Measurements from ENCODE around the gene LRRN3. TPM values are rescaled to one million over a fixed set of nuclear protein-coding genes. Genes with fewer than 3 reads are reported as not detected.

LRRN3 gene
- total and polyA plus RNA-seq, 12 donors = 10.7 to 109 (median 55.1) TPM

GRCh38 chr7:111103136-111103535, 12.2 kb downstream of the LRRN3 start:
- no peaks in the 10 kb centered on the region for H3K36me3 ChIP-seq (replicated peaks in 1 of 2)
- H3K27me3 ChIP-seq = no peaks in the 10 kb centered on the region
- H3K4me3 ChIP-seq = no peak overlapping the region
- no peak for DNase-seq
- intact Hi-C loops (cut with DNase I) = no loop called here
- TF ChIP-seq CTCF (IDR thresholded peaks at IDR 0.05) (no peak), POLR2A (IDR thresholded peaks at IDR 0.05) (no peak)
- peaks cover 14 to 60% of the 10 kb centered on the region in 2 donors for H3K4me1 ChIP-seq (replicated peaks in 1 of 2)
- no peak overlapping the region for H3K27ac ChIP-seq
- H3K9me3 ChIP-seq (replicated peaks in 1 of 3) = no peaks in the 10 kb centered on the region
- 96 to 99% (median 98%) methylated on average over 4 of the region's 4 CpGs for WGBS, 4 donors

- intact Hi-C loops (cut with DNase I) = no loop called here
- 93 to 96% (median 94%) methylated on average over 4 of the region's 4 CpGs for WGBS, 4 donors
These were observed 12.8 kb downstream of the LRRN3 start for GRCh38 chr7:111103678-111104274.

GRCh38 chr7:111104710-111105109, 13.8 kb downstream of the LRRN3 start:
- Histone ChIP-seq H3K27ac (peak overlapping the region in 2 of 5 donors; percentile 8 to 27), H3K27me3 (no peaks in the 10 kb centered on the region), H3K36me3 (replicated peaks in 1 of 2) (no peaks in the 10 kb centered on the region), H3K9me3 (replicated peaks in 1 of 3) (no peaks in the 10 kb centered on the region), H3K4me1 (replicated peaks in 1 of 2) (peaks cover 24 to 63% of the 10 kb centered on the region in 2 donors), H3K4me3 (no peak overlapping the region)
- no peak for TF ChIP-seq CTCF (IDR thresholded peaks at IDR 0.05)
- TF ChIP-seq POLR2A (IDR thresholded peaks at IDR 0.05) = no peak
- 87 to 89% (median 88%) methylated on average over 3 of the region's 3 CpGs for WGBS, 4 donors
- intact Hi-C loops (cut with DNase I) = no loop called here
- no peak for DNase-seq

More at GRCh38 chr7:111103678-111104274, 12.8 kb downstream of the LRRN3 start:
- Histone ChIP-seq H3K4me1 (replicated peaks in 1 of 2) (peaks cover 20 to 61% of the 10 kb centered on the region in 2 donors), H3K4me3 (no peak overlapping the region), H3K9me3 (replicated peaks in 1 of 3) (no peaks in the 10 kb centered on the region), H3K36me3 (replicated peaks in 1 of 2) (no peaks in the 10 kb centered on the region), H3K27ac (peak overlapping the region in 2 of 5 donors; percentile 7 to 20), H3K27me3 (no peaks in the 10 kb centered on the region)
- TF ChIP-seq POLR2A (IDR thresholded peaks at IDR 0.05) (no peak), CTCF (IDR thresholded peaks at IDR 0.05) (no peak)
- DNase-seq = no peak

- WGBS, 4 donors = 87 to 93% (median 90%) methylated on average over 3 of the region's 3 CpGs
- no peaks in the 10 kb centered on the region for H3K27me3 ChIP-seq
- no peaks in the 10 kb centered on the region for H3K9me3 ChIP-seq (replicated peaks in 1 of 3)
- TF ChIP-seq POLR2A (IDR thresholded peaks at IDR 0.05) (no peak), CTCF (IDR thresholded peaks at IDR 0.05) (no peak)
- DNase-seq = no peak
- H3K4me3 ChIP-seq = no peak overlapping the region
- intact Hi-C loops (cut with DNase I) = no loop called here
- peaks cover 24 to 63% of the 10 kb centered on the region in 2 donors for H3K4me1 ChIP-seq (replicated peaks in 1 of 2)
- H3K27ac ChIP-seq = peak overlapping the region in 2 of 5 donors; percentile 13 to 27
- no peaks in the 10 kb centered on the region for H3K36me3 ChIP-seq (replicated peaks in 1 of 2)
These were observed 14.3 kb downstream of the LRRN3 start for GRCh38 chr7:111105269-111105668.
